ENCODE data around the gene BBS9. TPM values are rescaled to one million over a fixed set of nuclear protein-coding genes. Genes with fewer than 3 reads are reported as not detected.

BBS9 gene
- total RNA-seq, 2 experiments from 2014 or later, result 16.0 to 20.4 TPM

DNA sequence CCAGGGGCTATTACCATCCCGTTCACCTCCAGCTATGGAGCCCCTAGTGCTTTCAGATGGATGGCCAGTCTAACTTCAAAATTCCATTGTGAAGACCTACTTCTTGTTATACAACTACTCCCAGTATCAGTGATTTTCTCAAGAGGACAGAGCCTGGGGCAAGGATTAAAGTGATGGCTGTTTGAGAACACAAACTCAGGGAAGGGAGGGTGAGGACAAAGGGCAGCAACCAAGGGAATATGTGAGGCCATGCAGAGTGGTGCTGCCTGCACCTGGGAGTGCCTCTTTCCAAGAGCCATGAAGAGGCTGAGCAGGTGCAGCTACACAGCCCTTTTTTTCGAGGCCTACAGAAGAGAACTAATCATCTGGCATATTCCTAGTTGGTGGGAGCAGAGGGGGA lies 472.5 kb downstream of the BBS9 start:
- no peak overlapping the region for H3K4me3 Mint-ChIP-seq
- Histone ChIP-seq H3K27ac (ENCODE audit: low read depth in 1 of 2, low read length in 2 of 2) (no peak overlapping the region), H3K27me3 (ENCODE audit: control insufficient read depth in 1 of 2, insufficient read depth in 2 of 2, low read length in 2 of 2) (no peaks in the 10 kb centered on the region), H3K4me3 (ENCODE audit: low read length) (no peak overlapping the region), H3K36me3 (ENCODE audit: insufficient read depth, low read length) (no peaks in the 10 kb centered on the region), H3K9me3 (ENCODE audit: control insufficient read depth in 1 of 2, insufficient read depth in 1 of 2, low read length in 2 of 2) (no peaks in the 10 kb centered on the region), H3K4me1 (ENCODE audit: insufficient read depth, low read length) (no peaks in the 10 kb centered on the region)
- TF ChIP-seq, protein P1, sequence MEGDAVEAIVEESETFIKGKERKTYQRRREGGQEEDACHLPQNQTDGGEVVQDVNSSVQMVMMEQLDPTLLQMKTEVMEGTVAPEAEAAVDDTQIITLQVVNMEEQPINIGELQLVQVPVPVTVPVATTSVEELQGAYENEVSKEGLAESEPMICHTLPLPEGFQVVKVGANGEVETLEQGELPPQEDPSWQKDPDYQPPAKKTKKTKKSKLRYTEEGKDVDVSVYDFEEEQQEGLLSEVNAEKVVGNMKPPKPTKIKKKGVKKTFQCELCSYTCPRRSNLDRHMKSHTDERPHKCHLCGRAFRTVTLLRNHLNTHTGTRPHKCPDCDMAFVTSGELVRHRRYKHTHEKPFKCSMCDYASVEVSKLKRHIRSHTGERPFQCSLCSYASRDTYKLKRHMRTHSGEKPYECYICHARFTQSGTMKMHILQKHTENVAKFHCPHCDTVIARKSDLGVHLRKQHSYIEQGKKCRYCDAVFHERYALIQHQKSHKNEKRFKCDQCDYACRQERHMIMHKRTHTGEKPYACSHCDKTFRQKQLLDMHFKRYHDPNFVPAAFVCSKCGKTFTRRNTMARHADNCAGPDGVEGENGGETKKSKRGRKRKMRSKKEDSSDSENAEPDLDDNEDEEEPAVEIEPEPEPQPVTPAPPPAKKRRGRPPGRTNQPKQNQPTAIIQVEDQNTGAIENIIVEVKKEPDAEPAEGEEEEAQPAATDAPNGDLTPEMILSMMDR (IDR thresholded peaks at IDR 0.05), result no peak
- intact Hi-C loops (cut with DNase I, micrococcal nuclease), result no loop called here
- DNase-seq (no peak), ATAC-seq (ENCODE audit: poor library complexity) (no peak)
- H3K4me1 Mint-ChIP-seq (ENCODE audit: low read depth), result no peaks in the 10 kb centered on the region
- no peaks in the 10 kb centered on the region for H3K27me3 Mint-ChIP-seq
- ChIA-PET POLR2A (no interaction called here), CTCF (no interaction called here)
- H3K36me3 Mint-ChIP-seq (ENCODE audit: low read depth), result peaks cover 32% of the 10 kb centered on the region
- peaks cover 3% of the 10 kb centered on the region for H3K9me3 Mint-ChIP-seq
- no peak overlapping the region for H3K27ac Mint-ChIP-seq

DNA sequence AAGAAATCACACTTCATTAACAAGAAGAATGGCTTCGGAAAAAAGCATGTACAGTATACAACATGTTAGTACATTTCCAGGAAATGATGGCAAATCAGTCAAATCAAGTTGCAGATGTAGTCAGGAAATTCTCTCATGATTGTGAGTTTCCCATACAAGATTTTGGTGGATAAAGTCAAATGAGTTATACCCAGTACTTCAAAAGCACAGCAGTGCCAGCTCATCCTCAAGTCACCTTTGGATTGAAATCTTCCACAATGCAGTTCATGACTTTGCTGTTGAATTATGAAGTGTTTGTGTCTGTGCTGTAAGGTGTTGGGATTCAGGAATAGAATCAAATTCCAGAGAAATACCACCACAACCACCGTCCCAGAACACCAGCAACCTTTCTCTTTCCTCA lies 474.7 kb downstream of the BBS9 start:
- no peaks in the 10 kb centered on the region for H3K9me3 ChIP-seq (ENCODE audit: control insufficient read depth in 1 of 2, insufficient read depth in 1 of 2, low read length in 2 of 2)
- peaks cover 9% of the 10 kb centered on the region for H3K9me3 Mint-ChIP-seq
- H3K27me3 Mint-ChIP-seq, result no peaks in the 10 kb centered on the region
- no peaks in the 10 kb centered on the region for H3K4me1 Mint-ChIP-seq (ENCODE audit: low read depth)
- intact Hi-C loops (cut with DNase I, micrococcal nuclease), result no loop called here
- DNase-seq (no peak), ATAC-seq (ENCODE audit: poor library complexity) (no peak)
- H3K27ac Mint-ChIP-seq, result no peak overlapping the region
- peaks cover 47% of the 10 kb centered on the region for H3K36me3 Mint-ChIP-seq (ENCODE audit: low read depth)
- H3K36me3 ChIP-seq (ENCODE audit: insufficient read depth, low read length), result no peaks in the 10 kb centered on the region
- H3K27ac ChIP-seq (ENCODE audit: low read depth in 1 of 2, low read length in 2 of 2), result no peak overlapping the region
- CTCF ChIA-PET, result no interaction called here
- POLR2A ChIA-PET, result no interaction called here
- no peaks in the 10 kb centered on the region for H3K27me3 ChIP-seq (ENCODE audit: control insufficient read depth in 1 of 2, insufficient read depth in 2 of 2, low read length in 2 of 2)
- H3K4me3 ChIP-seq (ENCODE audit: low read length), result no peak overlapping the region
- TF ChIP-seq, protein P1 (IDR thresholded peaks at IDR 0.05), result no peak
- H3K4me3 Mint-ChIP-seq, result no peak overlapping the region
- H3K4me1 ChIP-seq (ENCODE audit: insufficient read depth, low read length), result no peaks in the 10 kb centered on the region

DNA sequence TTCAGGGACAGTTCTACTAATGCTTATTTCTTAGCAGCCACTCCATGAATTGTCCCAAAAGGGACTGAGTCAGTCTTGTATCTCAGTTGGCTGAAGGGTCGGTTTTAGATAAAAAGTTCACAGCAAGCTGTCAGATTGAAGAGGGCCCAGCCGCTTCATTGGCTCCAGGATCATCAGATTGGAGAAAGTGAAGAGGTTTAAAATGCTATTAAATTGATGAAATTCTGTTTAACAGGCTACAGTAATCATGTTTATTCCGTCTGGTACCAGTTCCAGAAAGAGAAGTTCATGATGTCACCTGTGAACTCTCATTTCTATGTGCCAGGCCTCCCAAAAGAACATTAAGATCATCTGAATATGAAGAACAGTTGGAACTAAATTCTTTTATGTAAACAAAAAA lies 481.6 kb downstream of the BBS9 start:
- Mint-ChIP-seq H3K27me3 (no peaks in the 10 kb centered on the region), H3K4me3 (no peak overlapping the region), H3K36me3 (ENCODE audit: low read depth) (peaks cover 82% of the 10 kb centered on the region), H3K27ac (no peak overlapping the region), H3K4me1 (ENCODE audit: low read depth) (no peaks in the 10 kb centered on the region), H3K9me3 (peaks cover 12% of the 10 kb centered on the region)
- POLR2A ChIA-PET, result no interaction called here
- H3K9me3 ChIP-seq (ENCODE audit: control insufficient read depth in 1 of 2, insufficient read depth in 1 of 2, low read length in 2 of 2), result no peaks in the 10 kb centered on the region
- ATAC-seq (ENCODE audit: poor library complexity) (no peak), DNase-seq (no peak)
- no peaks in the 10 kb centered on the region for H3K36me3 ChIP-seq (ENCODE audit: insufficient read depth, low read length)
- intact Hi-C loops (cut with DNase I, micrococcal nuclease), result no loop called here
- no peak overlapping the region for H3K4me3 ChIP-seq (ENCODE audit: low read length)
- no peaks in the 10 kb centered on the region for H3K4me1 ChIP-seq (ENCODE audit: insufficient read depth, low read length)
- no peak overlapping the region for H3K27ac ChIP-seq (ENCODE audit: low read depth in 1 of 2, low read length in 2 of 2)
- TF ChIP-seq, protein P1 (IDR thresholded peaks at IDR 0.05), result no peak
- no peaks in the 10 kb centered on the region for H3K27me3 ChIP-seq (ENCODE audit: control insufficient read depth in 1 of 2, insufficient read depth in 2 of 2, low read length in 2 of 2)
- CTCF ChIA-PET, result no interaction called here
